WTC11 (cell line): Measurements from ENCODE around the gene GNPDA1.

Source experiments
- FOXP1 ChIP-seq: sonication (generic); formaldehyde crosslinking; IDR thresholded peaks from 2 replicates; pipeline ENCODE4 v1.8.0; 2022; ENCODE audit warnings: missing genetic modification reagents, mild to moderate bottlenecking, moderate library complexity, borderline replicate concordance
- JUN ChIP-seq: sonication (generic); formaldehyde crosslinking; IDR thresholded peaks from 2 replicates; pipeline ENCODE4 v1.8.0; 2023; ENCODE audit warnings: mild to moderate bottlenecking, missing genetic modification reagents
- TF ChIP-seq, protein P1 (sequence below): fragments of 200-600 bp; IDR thresholded peaks from 2 replicates; pipeline ENCODE4 v1.8.0; 2022; ENCODE audit warnings: antibody characterized with exemption
- TF ChIP-seq, protein P2 (sequence below): sonication (generic); formaldehyde crosslinking; IDR thresholded peaks from 2 replicates; pipeline ENCODE4 v1.8.1; 2022; ENCODE audit warnings: low read depth, mild to moderate bottlenecking, moderate library complexity, missing genetic modification reagents, borderline replicate concordance
- TF ChIP-seq, protein P3 (sequence below): sonication (generic); formaldehyde crosslinking; IDR thresholded peaks from 2 replicates; pipeline ENCODE4 v1.8.1; 2023; ENCODE audit warnings: mild to moderate bottlenecking, missing genetic modification reagents
- TF ChIP-seq, protein P4 (sequence below): sonication (generic); formaldehyde crosslinking; IDR thresholded peaks from 2 replicates; pipeline ENCODE4 v1.8.0; 2022; ENCODE audit warnings: mild to moderate bottlenecking, missing genetic modification reagents

DNA sequence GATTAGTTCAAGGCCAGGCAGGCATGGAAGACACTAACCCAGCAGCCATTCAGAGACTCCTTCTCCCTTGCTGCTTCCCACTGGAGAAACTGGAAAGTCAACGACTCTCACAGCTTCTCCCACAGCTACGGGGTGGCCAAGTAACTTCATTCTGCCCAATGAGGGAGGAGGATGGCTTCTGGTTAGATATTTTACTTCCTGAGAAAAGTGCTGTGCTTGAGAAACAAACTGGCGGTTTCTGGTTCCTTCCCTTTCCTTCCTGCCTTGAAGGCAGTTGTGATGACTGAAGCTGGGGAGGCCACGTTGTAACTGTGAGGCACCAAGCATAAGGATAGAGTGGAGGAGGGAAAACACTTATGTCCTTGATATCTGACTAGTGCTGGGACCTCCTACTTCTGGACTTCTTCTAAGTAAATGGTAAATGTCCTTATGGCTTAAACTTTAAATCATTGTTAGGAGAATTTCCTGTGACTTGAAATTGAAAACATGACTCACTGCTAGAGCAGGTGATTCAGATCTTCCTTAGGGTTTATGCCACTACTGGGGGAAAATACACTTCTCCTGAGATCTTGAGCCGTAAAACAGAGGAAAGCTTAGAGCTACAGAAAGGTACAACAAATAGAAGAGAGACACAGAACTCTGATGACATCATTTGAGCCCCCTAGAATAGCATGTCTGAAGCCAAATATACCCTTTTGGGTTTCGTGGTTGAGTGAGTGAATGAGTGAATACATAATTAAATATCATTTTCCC lies 3.1 kb upstream of the GNPDA1 start:
- TF ChIP-seq, protein P1, sequence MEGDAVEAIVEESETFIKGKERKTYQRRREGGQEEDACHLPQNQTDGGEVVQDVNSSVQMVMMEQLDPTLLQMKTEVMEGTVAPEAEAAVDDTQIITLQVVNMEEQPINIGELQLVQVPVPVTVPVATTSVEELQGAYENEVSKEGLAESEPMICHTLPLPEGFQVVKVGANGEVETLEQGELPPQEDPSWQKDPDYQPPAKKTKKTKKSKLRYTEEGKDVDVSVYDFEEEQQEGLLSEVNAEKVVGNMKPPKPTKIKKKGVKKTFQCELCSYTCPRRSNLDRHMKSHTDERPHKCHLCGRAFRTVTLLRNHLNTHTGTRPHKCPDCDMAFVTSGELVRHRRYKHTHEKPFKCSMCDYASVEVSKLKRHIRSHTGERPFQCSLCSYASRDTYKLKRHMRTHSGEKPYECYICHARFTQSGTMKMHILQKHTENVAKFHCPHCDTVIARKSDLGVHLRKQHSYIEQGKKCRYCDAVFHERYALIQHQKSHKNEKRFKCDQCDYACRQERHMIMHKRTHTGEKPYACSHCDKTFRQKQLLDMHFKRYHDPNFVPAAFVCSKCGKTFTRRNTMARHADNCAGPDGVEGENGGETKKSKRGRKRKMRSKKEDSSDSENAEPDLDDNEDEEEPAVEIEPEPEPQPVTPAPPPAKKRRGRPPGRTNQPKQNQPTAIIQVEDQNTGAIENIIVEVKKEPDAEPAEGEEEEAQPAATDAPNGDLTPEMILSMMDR: no peak
- TF ChIP-seq JUN: no peak
- TF ChIP-seq FOXP1 (CRISPR knock-in tag): no peak
- TF ChIP-seq, protein P2, sequence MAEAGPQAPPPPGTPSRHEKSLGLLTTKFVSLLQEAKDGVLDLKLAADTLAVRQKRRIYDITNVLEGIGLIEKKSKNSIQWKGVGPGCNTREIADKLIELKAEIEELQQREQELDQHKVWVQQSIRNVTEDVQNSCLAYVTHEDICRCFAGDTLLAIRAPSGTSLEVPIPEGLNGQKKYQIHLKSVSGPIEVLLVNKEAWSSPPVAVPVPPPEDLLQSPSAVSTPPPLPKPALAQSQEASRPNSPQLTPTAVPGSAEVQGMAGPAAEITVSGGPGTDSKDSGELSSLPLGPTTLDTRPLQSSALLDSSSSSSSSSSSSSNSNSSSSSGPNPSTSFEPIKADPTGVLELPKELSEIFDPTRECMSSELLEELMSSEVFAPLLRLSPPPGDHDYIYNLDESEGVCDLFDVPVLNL (CRISPR knock-in tag): no peak
- TF ChIP-seq, protein P3, sequence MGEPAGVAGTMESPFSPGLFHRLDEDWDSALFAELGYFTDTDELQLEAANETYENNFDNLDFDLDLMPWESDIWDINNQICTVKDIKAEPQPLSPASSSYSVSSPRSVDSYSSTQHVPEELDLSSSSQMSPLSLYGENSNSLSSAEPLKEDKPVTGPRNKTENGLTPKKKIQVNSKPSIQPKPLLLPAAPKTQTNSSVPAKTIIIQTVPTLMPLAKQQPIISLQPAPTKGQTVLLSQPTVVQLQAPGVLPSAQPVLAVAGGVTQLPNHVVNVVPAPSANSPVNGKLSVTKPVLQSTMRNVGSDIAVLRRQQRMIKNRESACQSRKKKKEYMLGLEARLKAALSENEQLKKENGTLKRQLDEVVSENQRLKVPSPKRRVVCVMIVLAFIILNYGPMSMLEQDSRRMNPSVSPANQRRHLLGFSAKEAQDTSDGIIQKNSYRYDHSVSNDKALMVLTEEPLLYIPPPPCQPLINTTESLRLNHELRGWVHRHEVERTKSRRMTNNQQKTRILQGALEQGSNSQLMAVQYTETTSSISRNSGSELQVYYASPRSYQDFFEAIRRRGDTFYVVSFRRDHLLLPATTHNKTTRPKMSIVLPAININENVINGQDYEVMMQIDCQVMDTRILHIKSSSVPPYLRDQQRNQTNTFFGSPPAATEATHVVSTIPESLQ (CRISPR knock-in tag): no peak
- TF ChIP-seq, protein P4, sequence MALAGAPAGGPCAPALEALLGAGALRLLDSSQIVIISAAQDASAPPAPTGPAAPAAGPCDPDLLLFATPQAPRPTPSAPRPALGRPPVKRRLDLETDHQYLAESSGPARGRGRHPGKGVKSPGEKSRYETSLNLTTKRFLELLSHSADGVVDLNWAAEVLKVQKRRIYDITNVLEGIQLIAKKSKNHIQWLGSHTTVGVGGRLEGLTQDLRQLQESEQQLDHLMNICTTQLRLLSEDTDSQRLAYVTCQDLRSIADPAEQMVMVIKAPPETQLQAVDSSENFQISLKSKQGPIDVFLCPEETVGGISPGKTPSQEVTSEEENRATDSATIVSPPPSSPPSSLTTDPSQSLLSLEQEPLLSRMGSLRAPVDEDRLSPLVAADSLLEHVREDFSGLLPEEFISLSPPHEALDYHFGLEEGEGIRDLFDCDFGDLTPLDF: no peak
